HepG2 (cell line): ENCODE results near the gene CLDND2. TPM values are rescaled to one million over a fixed set of nuclear protein-coding genes. Genes with fewer than 3 reads are reported as not detected.

Source experiments
- ARHGAP35 ChIP-seq: sonication (generic); formaldehyde crosslinking; IDR thresholded peaks from 2 replicates; pipeline ENCODE4 v1.9.0; 2022; ENCODE audit warnings: mild to moderate bottlenecking, inconsistent platforms, moderate library complexity, missing genetic modification reagents, borderline replicate concordance
- CREB1 ChIP-seq, 2 experiments: fragments of 450-650 bp in 1 of 2; IDR thresholded peaks; 2 replicates each; pipeline ENCODE4 v1.6.1; 2016 to 2017; ENCODE audit warnings: control low read depth in 1 of 2, mild to moderate bottlenecking in 1 of 2, missing compliant biosample characterization in 1 of 2, missing genetic modification characterization in 1 of 2
- FLYWCH1 ChIP-seq: sonication (generic); formaldehyde crosslinking; IDR thresholded peaks from 2 replicates; pipeline ENCODE4 v1.8.1; 2023; ENCODE audit warnings: mild to moderate bottlenecking, missing genetic modification reagents
- FOXK2 ChIP-seq: fragments of 450-650 bp; IDR thresholded peaks from 2 replicates; pipeline ENCODE4 v1.6.1; 2016
- KAT7 ChIP-seq: IDR thresholded peaks from 2 replicates; pipeline ENCODE4 v1.6.1; 2018; ENCODE audit warnings: borderline replicate concordance, missing compliant biosample characterization
- KLF6 ChIP-seq: IDR thresholded peaks from 2 replicates; pipeline ENCODE4 v1.8.0; 2016; ENCODE audit warnings: missing biosample characterization, missing genetic modification reagents
- MAF1 ChIP-seq: sonication (generic); formaldehyde crosslinking; IDR thresholded peaks from 2 replicates; pipeline ENCODE4 v1.5.0; 2020; ENCODE audit warnings: missing genetic modification reagents, borderline replicate concordance
- MAZ ChIP-seq, 2 experiments: sonication (generic) in 1 of 2; formaldehyde crosslinking in 1 of 2; IDR thresholded peaks; 2 replicates each; pipeline versions ENCODE4 v1.5.0 to v1.6.1; 2012 to 2020; ENCODE audit warnings: low read depth in 2 of 2, mild to moderate bottlenecking in 2 of 2, borderline replicate concordance in 1 of 2, improper control_type of control experiment in 1 of 2, low read length in 1 of 2, missing genetic modification reagents in 1 of 2, moderate library complexity in 1 of 2
- NFKBIZ ChIP-seq: IDR thresholded peaks from 2 replicates; pipeline ENCODE4 v1.6.1; 2018; ENCODE audit warnings: missing genetic modification reagents, missing compliant biosample characterization
- RARA ChIP-seq: IDR thresholded peaks from 2 replicates; pipeline ENCODE4 v1.6.1; 2016; ENCODE audit warnings: missing genetic modification reagents, missing compliant biosample characterization
- RBM39 ChIP-seq: fragments of 200-400 bp; formaldehyde crosslinking; IDR thresholded peaks from one replicate; pipeline ENCODE4 v1.6.1; 2018; ENCODE audit warnings: antibody characterized with exemption, mild to moderate bottlenecking, low read depth, low read length; ENCODE audit not compliant: poor library complexity, severe bottlenecking
- RFX1 ChIP-seq: fragments of 450-650 bp; IDR thresholded peaks from 2 replicates; pipeline ENCODE4 v1.6.1; 2017
- SOX6 ChIP-seq, 2 experiments: fragments of 450-650 bp in 1 of 2; sonication (generic) in 1 of 2; formaldehyde crosslinking in 1 of 2; IDR thresholded peaks; 2 replicates each; pipeline versions ENCODE4 v1.4.0 to v1.6.1; 2017 to 2020; ENCODE audit warnings: antibody characterized with exemption in 1 of 2, mild to moderate bottlenecking in 1 of 2, missing genetic modification reagents in 1 of 2
- SRSF1 ChIP-seq: fragments of 200-400 bp; formaldehyde crosslinking; optimal IDR thresholded peaks from 2 replicates; pipeline ENCODE3; 2017; ENCODE audit warnings: mild to moderate bottlenecking, low read depth, low read length, moderate library complexity
- TAF15 ChIP-seq: fragments of 200-400 bp; formaldehyde crosslinking; IDR thresholded peaks from one replicate; pipeline ENCODE4 v1.6.1; 2018; ENCODE audit warnings: mild to moderate bottlenecking, low read depth, low read length; ENCODE audit not compliant: poor library complexity, severe bottlenecking
- ZFP1 ChIP-seq: IDR thresholded peaks from 2 replicates; pipeline ENCODE4 v1.6.1; 2016
- ZFP37 ChIP-seq: sonication (generic); formaldehyde crosslinking; IDR thresholded peaks from 2 replicates; pipeline ENCODE4 v1.4.0; 2020; ENCODE audit warnings: missing genetic modification reagents, borderline replicate concordance
- ZNF570 ChIP-seq: sonication (generic); formaldehyde crosslinking; IDR thresholded peaks from 2 replicates; pipeline ENCODE4 v1.4.0; 2020; ENCODE audit warnings: mild to moderate bottlenecking, missing genetic modification reagents, borderline replicate concordance
- ZNF615 ChIP-seq: sonication (generic); formaldehyde crosslinking; IDR thresholded peaks from 2 replicates; pipeline ENCODE4 v1.5.0; 2020; ENCODE audit warnings: mild to moderate bottlenecking, missing genetic modification reagents, borderline replicate concordance
- ZNF619 ChIP-seq: sonication (generic); formaldehyde crosslinking; IDR thresholded peaks from 2 replicates; pipeline ENCODE4 v1.4.0; 2020; ENCODE audit warnings: mild to moderate bottlenecking, missing genetic modification reagents
- ZNF768 ChIP-seq: sonication (generic); formaldehyde crosslinking; IDR thresholded peaks from 2 replicates; pipeline ENCODE4 v1.4.0; 2020; ENCODE audit warnings: missing genetic modification reagents
- ZNF772 ChIP-seq: sonication (generic); formaldehyde crosslinking; IDR thresholded peaks from 2 replicates; pipeline ENCODE4 v1.5.0; 2020; ENCODE audit warnings: mild to moderate bottlenecking, missing genetic modification reagents
- ZNF879 ChIP-seq: sonication (generic); formaldehyde crosslinking; IDR thresholded peaks from 2 replicates; pipeline ENCODE4 v1.8.1; 2023; ENCODE audit warnings: missing genetic modification reagents
- ZSCAN31 ChIP-seq: sonication (generic); formaldehyde crosslinking; IDR thresholded peaks from 2 replicates; pipeline ENCODE4 v1.5.0; 2020; ENCODE audit warnings: low read depth, mild to moderate bottlenecking, missing genetic modification reagents
- ZXDC ChIP-seq: sonication (generic); formaldehyde crosslinking; IDR thresholded peaks from 2 replicates; pipeline ENCODE4 v1.5.0; 2020; ENCODE audit warnings: mild to moderate bottlenecking, missing genetic modification reagents
- polyA plus RNA-seq, 8 experiments: library from polyadenylated mRNA; depleted of rRNA in 3 of 8; stranded (reverse) in 7 of 8; unstranded in 1 of 8; fragments of >200 nt; fragmentation: Illumina TruSeq in 4 of 8; extraction: Trizol in 4 of 8; gene quantifications; 2 replicates each; pipeline versions ENCODE4 v1.2.1 to v1.2.3, GENCODE V29; 2011 to 2016; ENCODE audit warnings: low read depth in 4 of 8, missing spikeins in 1 of 8, mixed read lengths in 1 of 8; ENCODE audit not compliant: insufficient read depth in 1 of 8
- total RNA-seq, 5 experiments: library from RNA; depleted of rRNA; stranded (reverse); fragments of >200 nt; fragmentation: Illumina TruSeq; extraction: Trizol; gene quantifications; 2 replicates each; pipeline ENCODE4 v1.2.3, GENCODE V29; 2016; ENCODE audit warnings: low read depth in 1 of 5
- TF ChIP-seq, protein P1 (sequence below): sonication (generic); formaldehyde crosslinking; IDR thresholded peaks from 2 replicates; pipeline ENCODE4 v1.8.0; 2022; ENCODE audit warnings: missing genetic modification reagents, low read depth, mild to moderate bottlenecking, borderline replicate concordance

The CLDND2 gene
- total and polyA plus RNA-seq, 2 of the 13 experiments (the other 11 are each of a cell fraction or from before 2014, with no cell fraction given): 0.84 to 1.8 TPM

DNA sequence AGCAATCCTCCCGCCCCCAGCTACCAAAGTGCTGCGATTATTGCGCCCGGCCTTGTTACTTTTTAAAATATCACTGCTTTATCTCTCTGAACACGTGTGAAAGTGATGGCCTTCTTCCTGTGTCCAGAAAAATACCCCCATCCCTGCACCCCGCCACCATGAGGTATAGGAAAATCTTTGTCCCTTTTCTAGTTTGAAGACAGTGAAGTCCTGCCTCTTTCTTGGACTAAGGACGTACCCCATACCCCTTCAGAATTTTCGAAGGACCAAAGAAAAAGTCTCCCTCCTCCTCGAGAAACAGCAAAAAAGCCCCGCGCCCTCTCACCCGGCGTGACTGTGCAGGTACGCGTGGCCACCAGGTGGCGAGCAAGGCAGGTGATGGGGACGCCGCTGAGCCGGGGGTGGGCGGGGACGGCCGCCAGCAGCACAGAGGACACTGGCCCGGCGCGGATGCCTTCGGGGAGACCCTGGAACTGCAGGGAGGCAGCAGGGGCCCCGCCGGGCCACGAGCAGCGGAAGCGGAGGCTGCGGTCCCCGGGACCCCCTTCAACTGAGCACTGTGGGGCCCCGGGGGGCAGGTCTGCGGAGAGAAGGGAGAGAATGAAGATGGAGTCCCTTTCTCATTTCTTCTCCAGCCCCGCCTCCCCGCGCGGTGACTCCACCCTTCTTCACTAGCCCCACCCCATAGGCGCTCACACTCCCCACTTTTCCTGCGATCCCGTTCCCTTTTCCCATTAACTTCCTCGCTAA lies 30.1 kb downstream of the CLDND2 start (continued):
- TF ChIP-seq FOXK2: no peak
- TF ChIP-seq ZNF772 (CRISPR knock-in tag): 0 out of 2 replicates have a peak, but pooled peaks have one; percentile 12
- no peak for TF ChIP-seq ZNF615 (CRISPR knock-in tag)
- TF ChIP-seq ZNF619 (CRISPR knock-in tag): no peak
- TF ChIP-seq, protein P1, sequence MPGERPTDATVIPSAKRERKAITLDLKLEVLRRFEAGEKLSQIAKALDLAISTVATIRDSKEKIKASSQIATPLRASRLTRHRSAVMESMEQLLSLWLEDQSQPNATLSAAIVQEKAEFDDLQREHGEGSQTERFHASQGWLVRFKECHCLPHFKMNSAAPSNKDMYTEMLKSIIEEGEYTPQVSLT (CRISPR knock-in tag): no peak
- no peak for TF ChIP-seq ZNF879 (CRISPR knock-in tag)
- TF ChIP-seq TAF15: no peak
- no peak for TF ChIP-seq ZXDC (CRISPR knock-in tag)
- TF ChIP-seq ZNF768 (CRISPR knock-in tag): peak; percentile 46; the same call in 1 of the 2 replicates
- no peak for TF ChIP-seq RFX1
- TF ChIP-seq ZFP1 (CRISPR knock-in tag): no peak
- no peak for TF ChIP-seq ZFP37 (CRISPR knock-in tag)
- TF ChIP-seq RARA (CRISPR knock-in tag): 0 out of 2 replicates have a peak, but pooled peaks have one; percentile 5
- no peak for TF ChIP-seq FLYWCH1 (CRISPR knock-in tag)
- TF ChIP-seq CREB1 (IDR thresholded peaks at IDR 0.05): no peak
- no peak for TF ChIP-seq CREB1 (CRISPR knock-in tag; IDR thresholded peaks at IDR 0.05)
- no peak for TF ChIP-seq KLF6 (CRISPR knock-in tag)
- peak; percentile 29; the same call in 1 of the 2 replicates for TF ChIP-seq MAZ (IDR thresholded peaks at IDR 0.05; ENCODE audit: borderline replicate concordance, low read depth, low read length)
- peak; percentile 82 for TF ChIP-seq MAZ (CRISPR knock-in tag; IDR thresholded peaks at IDR 0.05; ENCODE audit: low read depth)
- TF ChIP-seq NFKBIZ (CRISPR knock-in tag): 0 out of 2 replicates have a peak, but pooled peaks have one; percentile 30
- TF ChIP-seq SRSF1: no peak
- 0 out of 2 replicates have a peak, but pooled peaks have one; percentile 24 for TF ChIP-seq ZSCAN31 (CRISPR knock-in tag)
- no peak for TF ChIP-seq ARHGAP35 (CRISPR knock-in tag)
- no peak for TF ChIP-seq SOX6 (IDR thresholded peaks at IDR 0.05)
- no peak; the same call in 1 of the 2 replicates for TF ChIP-seq SOX6 (CRISPR knock-in tag; IDR thresholded peaks at IDR 0.05)
- no peak for TF ChIP-seq KAT7 (CRISPR knock-in tag)
- TF ChIP-seq ZNF570 (CRISPR knock-in tag): no peak
- no peak for TF ChIP-seq MAF1 (CRISPR knock-in tag)
- TF ChIP-seq RBM39: peak; percentile 63
